ENCODE measurements around the gene SERPIND1.
"Not testable (repeated sequence)": the region's sequence is repeated elsewhere in the genome, so short reads cannot be mapped to it uniquely, and the experiment has no call there.

DNA sequence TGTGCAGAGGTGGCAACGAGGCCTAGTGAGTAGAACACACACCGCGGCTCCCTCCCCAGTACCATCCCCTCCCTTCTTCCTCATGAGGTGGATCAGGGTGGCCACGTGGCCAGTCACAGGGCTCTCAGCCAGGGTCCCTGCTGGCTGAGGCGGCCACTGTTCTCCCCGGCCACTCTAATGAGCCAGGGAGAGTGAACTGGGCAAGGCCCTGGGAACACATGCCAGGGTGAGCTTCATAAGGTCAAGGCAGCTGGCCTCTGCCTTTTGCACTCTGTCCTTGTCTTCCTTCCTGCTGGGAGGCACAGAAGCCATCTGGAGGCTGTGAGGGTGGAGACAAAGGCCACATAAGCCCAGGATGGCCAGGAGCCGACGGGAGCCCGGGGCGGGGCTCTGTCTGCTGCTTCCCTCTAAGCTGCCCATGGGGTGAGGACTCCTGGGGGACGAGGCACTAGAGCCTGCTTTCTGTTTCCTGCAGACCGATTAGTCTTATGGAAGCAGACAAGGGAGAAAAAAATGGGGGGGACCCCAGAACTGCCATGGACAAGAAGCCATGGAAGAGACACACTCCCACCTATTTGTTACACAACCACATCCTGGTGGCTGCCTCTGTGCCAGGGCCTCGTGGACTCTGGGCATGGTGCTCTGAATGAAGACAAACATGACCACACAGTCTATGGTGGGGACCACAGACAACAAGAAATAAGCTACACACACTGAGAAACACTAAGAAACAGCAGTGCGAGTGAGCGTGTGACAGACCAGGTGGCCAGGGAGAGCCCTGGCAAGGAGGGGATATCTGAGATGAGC is 38.4 kb upstream of the SERPIND1 start:
- not testable (repeated sequence) for TF ChIP-seq POLR2AphosphoS5, CTCF (IDR thresholded peaks at IDR 0.05)

Data from esophagus muscularis mucosa (tissue), 3 donors.